ENCODE results near the gene ACAN.

GRCh38 chr15:88888719-88889118, 85.5 kb downstream of the ACAN start:
- no peak for TF ChIP-seq POLR2AphosphoS5 (IDR thresholded peaks at IDR 0.05)
- no peak for TF ChIP-seq CTCF (IDR thresholded peaks at IDR 0.05)
- TF ChIP-seq POLR2A (IDR thresholded peaks at IDR 0.05): no peak
- TF ChIP-seq EP300 (IDR thresholded peaks at IDR 0.05): no peak

All from suprapubic skin (tissue), 4 donors.